ENCODE measurements around the gene NSUN4. TPM values are rescaled to one million over a fixed set of nuclear protein-coding genes. Genes with fewer than 3 reads are reported as not detected.

The NSUN4 gene
- total RNA-seq, 4 donors from 2014 or later: 15.6 to 62.3 (median 22.9) TPM

- TF ChIP-seq POLR2A (IDR thresholded peaks at IDR 0.05) (no peak), CTCF (IDR thresholded peaks at IDR 0.05) (no peak)
- H3K4me3 ChIP-seq (ENCODE audit: low read depth, poor library complexity, severe bottlenecking): no peak overlapping the region
- DNase-seq (ENCODE audit: low spot score in 2 of 2): no peak
- 91 to 93% methylated on average over 6 of the region's 6 CpGs for WGBS, 2 donors
- intact Hi-C loops (cut with DNase I; ENCODE audit: low total_unique reads): no loop called here
These were observed 1.6 kb downstream of the NSUN4 start for GRCh38 chr1:46342084-46342656.

DNA sequence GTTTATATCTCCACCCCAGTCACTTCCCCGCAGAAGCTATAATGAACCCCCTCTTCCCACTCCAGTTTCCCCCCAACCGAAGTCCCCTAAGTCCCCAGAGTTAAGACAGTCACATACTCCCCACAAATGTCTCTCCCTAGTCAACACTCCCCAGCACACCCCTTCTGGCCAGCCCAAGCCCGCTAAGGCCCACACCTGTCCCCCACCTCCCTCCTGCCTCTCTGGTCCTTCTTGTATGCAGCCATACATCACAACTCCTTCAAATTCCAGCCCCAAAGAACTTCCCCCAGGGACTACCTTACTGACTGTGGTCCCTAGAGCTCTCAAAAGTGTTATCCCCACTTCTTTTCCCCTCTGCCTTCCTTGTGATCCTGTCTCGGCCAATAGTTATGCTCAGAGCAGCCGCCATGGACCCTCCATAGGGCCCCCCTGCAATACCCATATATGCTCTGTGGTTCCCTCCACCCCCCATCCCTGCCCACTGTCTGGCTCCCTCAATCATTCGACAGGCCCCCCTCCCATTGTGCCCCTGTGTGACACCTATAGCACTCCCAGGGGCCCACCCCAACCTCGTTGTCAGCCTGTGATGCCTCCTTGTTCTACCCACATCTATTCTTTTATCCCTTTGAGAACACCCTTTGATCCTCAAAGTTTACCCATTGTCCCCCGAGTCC, 2.2 kb downstream of the NSUN4 start:
- 76 to 93% methylated on average over 8 of the region's 8 CpGs for WGBS, 2 donors
- TF ChIP-seq CTCF (IDR thresholded peaks at IDR 0.05): no peak
- no peak for TF ChIP-seq POLR2A (IDR thresholded peaks at IDR 0.05)
- H3K4me3 ChIP-seq (ENCODE audit: low read depth, poor library complexity, severe bottlenecking): no peak overlapping the region
- DNase-seq (ENCODE audit: low spot score in 2 of 2): no peak
- intact Hi-C loops (cut with DNase I; ENCODE audit: low total_unique reads): no loop called here

GRCh38 chr1:46343351-46343695, 2.7 kb downstream of the NSUN4 start:
- 89 to 97% methylated on average over 4 of the region's 4 CpGs for WGBS, 2 donors
- intact Hi-C loops (cut with DNase I; ENCODE audit: low total_unique reads): no loop called here
- no peak overlapping the region for H3K4me3 ChIP-seq (ENCODE audit: low read depth, poor library complexity, severe bottlenecking)
- no peak for DNase-seq (ENCODE audit: low spot score in 2 of 2)
- TF ChIP-seq CTCF (IDR thresholded peaks at IDR 0.05) (no peak), POLR2A (IDR thresholded peaks at IDR 0.05) (no peak)

- intact Hi-C loops (cut with DNase I; ENCODE audit: low total_unique reads): no loop called here
- TF ChIP-seq POLR2A (IDR thresholded peaks at IDR 0.05) (no peak), CTCF (IDR thresholded peaks at IDR 0.05) (no peak)
- WGBS, 2 donors: 91 to 93% methylated on average over 4 of the region's 4 CpGs
- DNase-seq (ENCODE audit: low spot score in 2 of 2): no peak
- H3K4me3 ChIP-seq (ENCODE audit: low read depth, poor library complexity, severe bottlenecking): no peak overlapping the region
These were observed 3.1 kb downstream of the NSUN4 start for GRCh38 chr1:46343705-46344104.

DNA sequence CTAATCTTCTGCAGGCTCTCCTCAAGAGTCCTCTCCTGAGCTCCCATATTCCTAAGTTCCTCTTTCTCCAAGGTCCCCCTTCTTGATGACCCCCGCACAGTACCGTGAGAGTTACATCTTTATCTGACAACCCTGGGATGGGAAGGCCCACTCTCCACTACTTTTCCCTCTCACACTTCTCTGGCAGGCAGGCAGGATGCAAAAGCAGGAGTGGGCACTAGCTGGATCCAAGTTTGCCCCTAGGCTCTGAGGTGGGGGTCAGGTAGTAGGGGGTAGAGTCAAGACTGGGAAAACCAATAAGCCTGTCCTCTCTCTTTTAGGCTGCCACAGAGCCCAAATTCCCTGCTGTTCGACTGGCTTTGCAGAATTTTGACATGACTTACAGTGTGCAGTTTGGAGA, 3.9 kb downstream of the NSUN4 start:
- no peak for TF ChIP-seq POLR2A (IDR thresholded peaks at IDR 0.05)
- TF ChIP-seq CTCF (IDR thresholded peaks at IDR 0.05): no peak
- no peak overlapping the region for H3K4me3 ChIP-seq (ENCODE audit: low read depth, poor library complexity, severe bottlenecking)
- DNase-seq (ENCODE audit: low spot score in 2 of 2): no peak
- 85 to 89% methylated on average over 3 of the region's 3 CpGs for WGBS, 2 donors
- intact Hi-C loops (cut with DNase I; ENCODE audit: low total_unique reads): no loop called here

- intact Hi-C loops (cut with DNase I; ENCODE audit: low total_unique reads): no loop called here
- no peak for DNase-seq (ENCODE audit: low spot score in 2 of 2)
- TF ChIP-seq POLR2A (IDR thresholded peaks at IDR 0.05) (no peak), CTCF (IDR thresholded peaks at IDR 0.05) (no peak)
- H3K4me3 ChIP-seq (ENCODE audit: low read depth, poor library complexity, severe bottlenecking): no peak overlapping the region
These were observed 4.7 kb downstream of the NSUN4 start for GRCh38 chr1:46345281-46345680.

All from lower leg skin (tissue), 4 donors.